NT2/D1 (cell line): ENCODE measurements around the gene VRK2.

ENCODE experiments used
- YY1 ChIP-seq: IDR thresholded peaks from 2 replicates; pipeline ENCODE4 v1.6.1; 2011; ENCODE audit not compliant: insufficient read length, insufficient read depth
- ZNF274 ChIP-seq: IDR thresholded peaks from 2 replicates; pipeline ENCODE4 v1.6.1; 2011; ENCODE audit warnings: mild to moderate bottlenecking, low read depth, low read length

- TF ChIP-seq YY1 (no peak), ZNF274 (no peak)
Observed at GRCh38 chr2:58138396-58139030, 91.9 kb downstream of the VRK2 start.
